NCI-H146 treated with DMSO at 0.1 percent for 48 hours (cell line): ENCODE measurements around the gene KREMEN2.
"Not testable (repeated sequence)": the region's sequence is repeated elsewhere in the genome, so short reads cannot be mapped to it uniquely, and the experiment has no call there.

ENCODE experiments used
- DNase-seq: peaks from one replicate; lab custom pipeline; 2025; ENCODE audit not compliant: unreplicated experiment; lab: John Stamatoyannopoulos, UW

The KREMEN2 gene

GRCh38 chr16:2939968-2940367, 24.1 kb upstream of the KREMEN2 start:
- no peak for DNase-seq

DNA sequence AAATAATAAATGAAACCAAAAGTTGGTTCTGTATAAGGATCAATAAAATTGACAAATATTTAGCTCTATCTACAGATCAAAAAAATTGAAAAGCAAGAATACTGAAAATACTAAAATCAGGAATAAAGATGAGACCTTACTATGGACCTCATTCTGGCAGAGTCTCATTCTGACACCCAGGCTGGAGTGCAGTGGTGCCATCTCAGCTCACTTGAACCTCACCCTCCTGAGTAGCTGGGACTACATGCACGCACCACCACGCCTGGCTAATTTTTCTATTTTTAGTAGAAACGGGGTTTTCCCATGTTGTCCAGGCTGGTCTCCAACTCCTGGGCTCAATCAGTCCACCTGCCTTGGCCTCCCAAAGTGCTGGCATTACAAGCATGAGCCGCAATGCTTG, 22.0 kb upstream of the KREMEN2 start:
- DNase-seq = no peak

- not testable (repeated sequence) for DNase-seq
Measured at GRCh38 chr16:2943716-2944115, 20.4 kb upstream of the KREMEN2 start.

- DNase-seq = no peak
Measured at GRCh38 chr16:2946649-2947048, 17.4 kb upstream of the KREMEN2 start.

DNA sequence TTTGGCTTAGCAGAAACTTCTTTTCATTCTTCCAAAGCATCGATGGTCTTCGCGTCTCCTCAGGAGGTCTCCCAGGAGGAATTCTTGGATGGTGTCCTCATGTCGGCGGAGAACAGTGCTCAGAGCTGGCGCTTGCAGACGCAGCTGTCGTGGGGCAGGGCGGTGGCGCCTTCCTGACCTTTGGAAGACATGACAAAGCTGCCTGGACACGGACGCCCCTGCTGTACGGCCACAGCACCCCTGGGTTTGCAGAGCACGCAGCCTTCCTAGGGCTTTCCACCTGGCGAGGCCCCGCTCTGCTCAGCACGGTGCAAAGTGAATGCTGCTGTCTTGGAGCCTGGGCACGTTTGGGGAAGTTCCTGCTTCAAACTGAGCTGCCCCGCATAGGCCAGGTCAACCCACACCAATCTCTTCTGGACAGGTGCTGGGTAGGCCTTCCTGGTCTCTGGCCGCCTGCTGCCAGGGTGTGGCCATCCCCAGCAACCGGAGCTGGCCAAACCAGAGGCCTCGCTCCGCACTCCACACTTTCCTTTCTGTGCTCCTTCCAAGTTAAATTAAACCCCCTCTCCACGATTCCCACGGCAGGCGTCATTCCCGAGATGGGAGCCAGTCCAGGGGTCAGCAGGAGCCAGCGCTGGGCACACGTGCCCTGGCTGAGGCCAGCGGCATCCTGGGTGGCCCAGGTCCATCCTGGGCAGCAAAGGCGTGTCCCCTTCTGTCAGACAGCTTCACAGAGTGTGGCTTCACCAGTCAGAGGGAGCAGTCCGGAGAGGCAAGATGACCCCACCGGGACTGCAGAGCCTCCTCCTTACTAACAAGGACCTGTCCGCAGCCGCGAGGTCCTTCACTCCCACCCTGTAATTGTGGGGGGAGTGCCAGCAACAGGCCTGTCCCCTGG, 15.0 kb upstream of the KREMEN2 start:
- no peak for DNase-seq

DNA sequence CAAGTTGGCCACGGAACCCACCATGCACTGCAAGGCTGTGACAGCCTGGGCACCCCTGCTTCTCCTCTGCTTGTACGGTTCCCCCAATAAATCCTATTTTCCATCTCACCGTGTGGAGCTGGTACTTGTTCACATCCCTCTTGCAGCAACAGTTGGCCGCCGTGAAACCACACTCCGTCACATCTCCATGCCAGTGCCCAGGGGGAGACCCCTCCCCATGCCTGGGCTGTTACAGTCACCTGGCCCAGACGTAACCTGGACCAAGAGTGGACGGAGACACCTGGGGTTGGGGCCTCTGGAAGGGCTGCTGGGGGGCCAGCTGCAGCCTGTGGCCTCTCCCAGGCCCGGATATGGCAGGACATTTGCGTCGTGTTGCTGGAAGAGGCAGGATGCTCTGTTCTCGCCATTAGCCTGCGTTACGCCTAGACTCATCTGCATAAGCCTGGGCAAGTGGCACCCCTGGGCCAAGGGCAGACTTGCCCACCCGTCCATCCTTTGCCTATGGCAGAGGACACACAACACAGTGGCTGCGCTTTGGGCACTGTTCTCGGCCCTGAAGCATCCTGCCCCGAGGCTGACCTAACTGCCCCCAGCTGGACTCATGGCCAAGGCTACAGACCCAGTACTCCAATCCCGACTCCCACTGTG, 14.2 kb upstream of the KREMEN2 start:
- no peak for DNase-seq

GRCh38 chr16:2950353-2950724, 13.7 kb upstream of the KREMEN2 start:
- no peak for DNase-seq

- DNase-seq = no peak
Measured at GRCh38 chr16:2950773-2951172, 13.3 kb upstream of the KREMEN2 start.

- peak; percentile 35 for DNase-seq
Measured at GRCh38 chr16:2952679-2953078, 11.4 kb upstream of the KREMEN2 start.

- DNase-seq = no peak
Measured at GRCh38 chr16:2953706-2954627, 10.1 kb upstream of the KREMEN2 start.

GRCh38 chr16:2954656-2955381, 9.3 kb upstream of the KREMEN2 start:
- DNase-seq = peak; percentile 39

- DNase-seq = no peak
Measured at GRCh38 chr16:2955438-2955778, 8.7 kb upstream of the KREMEN2 start.

DNA sequence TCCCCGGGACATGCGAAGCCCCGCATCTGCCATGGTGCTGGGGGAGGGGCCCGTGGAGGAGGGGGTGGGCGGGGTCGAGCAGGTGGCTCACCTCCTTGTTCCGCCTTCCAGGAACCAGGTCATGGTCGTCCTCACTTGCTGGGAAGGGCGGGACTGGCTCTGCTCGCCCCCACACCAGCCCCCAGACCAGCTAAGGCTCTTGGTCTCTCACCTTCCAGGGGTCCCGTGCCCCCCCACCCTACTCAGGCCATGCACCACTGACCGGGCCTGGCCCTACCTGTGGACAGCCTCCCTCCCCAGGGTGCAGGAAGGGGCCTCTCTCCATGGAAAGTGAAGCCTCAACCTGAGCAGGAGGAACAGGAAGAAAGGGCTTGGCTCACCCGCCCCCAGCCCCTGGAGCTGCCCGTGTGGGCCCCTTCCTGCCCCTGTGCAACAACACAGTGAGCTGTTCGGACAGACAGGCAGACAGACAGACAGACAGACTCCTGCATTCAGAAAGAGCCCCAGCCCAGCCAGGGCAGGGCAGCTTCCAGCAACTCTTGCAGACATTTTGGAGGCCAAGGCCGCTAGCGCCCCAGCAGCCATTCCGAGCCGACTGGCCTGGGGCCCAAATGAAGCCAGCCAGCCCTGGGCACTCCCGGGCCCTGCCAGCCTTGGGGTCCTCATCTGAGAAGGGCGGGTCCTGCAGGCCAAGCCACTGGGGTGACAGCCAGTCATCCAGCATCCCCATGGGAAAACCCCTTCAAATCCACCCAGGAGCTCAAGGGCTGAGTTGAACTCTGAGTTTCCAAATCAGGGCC, 8.1 kb upstream of the KREMEN2 start:
- DNase-seq = no peak

DNA sequence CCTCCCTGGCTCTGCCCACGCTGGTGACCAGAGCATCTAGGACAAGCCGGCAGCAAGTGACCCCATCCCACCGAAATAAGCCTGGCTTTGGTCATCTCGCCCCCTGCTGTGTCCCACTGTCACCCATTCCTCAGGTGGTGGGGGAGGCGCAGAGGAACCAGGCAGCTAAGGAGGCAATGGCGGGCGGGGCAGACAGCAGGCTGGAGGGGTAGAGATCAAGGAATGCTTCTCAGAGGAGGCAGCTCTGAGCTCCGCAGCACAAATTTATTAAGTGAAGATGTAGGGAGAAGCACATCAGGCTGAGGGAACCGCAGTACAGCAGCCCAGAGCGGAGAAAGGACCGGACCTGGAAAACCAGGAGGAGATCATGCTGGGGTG, 7.5 kb upstream of the KREMEN2 start:
- DNase-seq = no peak

- no peak for DNase-seq
Measured at GRCh38 chr16:2959206-2959605, 4.9 kb upstream of the KREMEN2 start.

DNA sequence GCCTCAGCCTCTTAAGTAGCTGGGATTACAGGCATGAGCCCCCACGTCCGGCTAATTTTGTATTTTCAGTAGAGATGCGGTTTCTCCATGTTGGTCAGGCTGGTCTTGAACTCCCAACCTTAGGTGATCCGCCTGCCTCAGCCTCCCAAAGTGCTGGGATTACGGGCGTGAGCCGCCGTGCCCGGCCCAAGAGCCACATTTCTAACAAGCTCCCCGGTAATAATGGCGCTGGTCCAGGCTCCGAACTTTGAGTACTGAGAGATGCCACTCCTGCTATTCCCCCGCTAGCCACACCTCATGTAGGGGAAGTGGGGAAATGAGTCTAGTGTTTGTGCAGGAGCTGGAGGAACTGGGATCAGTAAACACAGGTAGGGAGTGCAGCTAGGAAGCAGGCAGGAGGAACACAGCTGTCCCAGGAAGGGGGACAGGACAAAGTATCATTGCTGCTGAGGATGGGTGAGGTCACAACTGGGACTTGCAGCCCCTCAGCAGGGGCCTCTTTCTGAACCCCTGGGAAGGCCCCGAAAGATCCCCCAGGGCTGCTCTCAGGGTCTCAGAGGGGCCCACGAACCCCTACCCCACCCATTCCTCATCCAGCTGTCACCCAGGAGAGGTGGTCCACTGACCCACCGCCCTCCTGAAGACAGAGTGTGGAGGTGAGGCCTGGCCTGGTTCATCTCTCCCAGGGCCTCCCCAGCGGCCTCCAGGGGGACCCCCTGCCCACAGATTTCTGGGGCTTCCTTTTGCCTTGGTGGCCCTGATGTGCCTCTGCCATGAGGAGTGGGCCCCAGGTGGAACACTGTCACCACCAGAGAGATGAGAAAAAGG, 3.7 kb upstream of the KREMEN2 start:
- DNase-seq = no peak

DNA sequence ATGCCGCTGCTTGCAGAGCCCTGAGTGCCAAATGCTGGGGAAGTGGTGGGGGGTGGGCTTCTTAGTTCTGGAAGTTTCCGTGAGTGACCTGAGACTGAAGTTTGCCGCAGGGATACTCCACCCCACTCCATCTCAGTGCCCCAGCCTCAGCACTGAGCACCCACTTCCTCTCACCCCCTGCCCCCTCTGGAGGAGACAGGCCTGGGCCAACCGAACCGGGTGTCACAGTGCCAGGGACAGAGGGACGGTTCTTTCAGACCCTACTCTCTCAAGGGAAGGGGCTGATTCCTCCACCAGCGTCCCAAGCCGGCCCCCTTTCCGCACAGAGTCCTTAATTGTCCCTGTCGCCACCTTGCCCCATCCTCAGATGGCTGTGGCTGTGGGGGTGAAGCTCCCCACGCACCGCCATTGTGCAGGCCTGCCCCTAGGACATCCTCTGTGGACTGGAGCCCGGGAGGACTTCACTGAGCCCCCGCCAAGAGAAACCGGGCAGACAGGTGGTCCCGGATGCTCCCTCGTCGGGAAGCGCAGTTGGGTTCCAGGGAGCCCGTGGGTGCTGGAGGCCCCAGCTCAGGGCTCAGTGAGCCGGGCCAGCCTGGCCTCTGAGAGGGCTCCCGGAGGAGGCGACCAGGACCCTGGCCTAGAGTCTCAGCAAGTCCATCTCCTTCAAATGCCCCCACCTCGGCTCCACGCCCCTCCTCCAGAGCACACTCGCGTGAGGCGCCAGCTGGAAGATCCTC, 1.6 kb upstream of the KREMEN2 start:
- no peak for DNase-seq

- DNase-seq = no peak
Measured at GRCh38 chr16:2963074-2963722, 877 bp upstream of the KREMEN2 start.
